Measurements from ENCODE around the gene RETREG2.

The RETREG2 gene

DNA sequence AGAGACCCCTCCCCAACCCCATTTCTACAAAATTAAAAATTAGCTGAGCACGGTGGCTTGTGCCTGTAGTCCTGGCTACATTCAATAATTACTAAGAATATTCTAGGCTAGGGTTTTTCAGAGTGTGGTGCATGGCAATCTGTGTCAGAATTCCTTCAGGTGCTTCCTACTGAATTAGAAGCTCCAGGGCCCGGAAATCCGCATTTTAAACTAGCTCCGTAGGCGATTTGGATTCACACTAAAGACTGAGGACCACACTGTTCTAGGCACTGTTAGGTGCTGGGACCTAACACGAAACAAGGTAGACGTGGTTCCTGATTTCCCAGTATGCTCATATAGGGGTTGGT is 27.9 kb downstream of the RETREG2 start:
- H3K4me3 ChIP-seq (ENCODE audit: insufficient read depth, low read depth, low read length), result peak overlapping the region; percentile 67
- 37 to 38% methylated on average over 6 to 7 of the region's 7 CpGs for WGBS, 2 experiments
- H3K27ac ChIP-seq (ENCODE audit: insufficient read depth, low read depth, low read length, poor library complexity, severe bottlenecking), result peak overlapping the region; percentile 87

DNA sequence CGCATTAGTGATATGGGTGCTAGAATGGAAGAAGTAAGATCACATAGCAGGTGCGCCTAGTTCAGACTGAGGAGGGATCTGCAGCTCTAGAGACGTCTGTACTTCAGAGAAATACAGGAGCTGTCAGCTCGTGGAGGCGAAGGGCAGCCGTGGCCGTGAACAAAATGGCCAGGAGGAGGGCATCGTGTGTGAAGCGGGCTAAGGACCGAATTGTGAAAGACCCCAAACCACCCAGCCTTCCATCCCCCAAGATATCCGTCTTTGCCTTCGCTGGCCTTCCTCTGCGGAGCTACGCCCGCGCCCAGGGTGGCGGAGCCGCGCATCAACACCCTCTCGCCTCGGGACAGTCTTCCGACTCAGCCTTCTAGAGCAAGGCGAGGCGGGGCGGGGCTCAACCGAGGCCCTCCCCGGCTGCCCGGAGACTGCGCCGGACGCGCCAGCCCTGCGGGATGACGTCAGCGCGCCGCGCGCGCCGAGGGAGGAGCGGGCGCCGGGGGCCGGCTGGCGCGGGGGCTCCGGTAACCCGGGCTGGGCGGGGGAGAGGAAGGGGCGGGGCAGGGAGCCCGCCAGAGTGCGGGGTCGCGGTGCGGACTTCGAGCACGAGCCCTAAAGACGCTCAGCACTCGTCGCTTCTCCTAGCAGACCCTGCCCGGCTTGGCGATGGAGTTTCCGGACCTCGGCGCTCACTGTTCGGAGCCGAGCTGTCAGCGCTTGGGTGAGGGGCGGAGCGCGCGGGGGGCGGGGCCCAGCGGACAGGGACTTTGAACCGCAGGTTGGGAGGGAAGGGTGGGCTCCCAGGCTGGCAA is 28.5 kb downstream of the RETREG2 start, which contains the start of gene ZFAND2B:
Gene ZFAND2B, plus strand, starts transcription at position 455 of the 806 bp plus-strand sequence. Its CDS starts 206 bp downstream, at position 661.
- Histone ChIP-seq H3K36me3 (ENCODE audit: control insufficient read depth, insufficient read depth, low read length) (peaks cover 4% of the 10 kb centered on the region), H3K4me3 (ENCODE audit: insufficient read depth, low read depth, low read length) (peak within 1 kb of the TSS; percentile 67), H3K9me3 (ENCODE audit: control insufficient read depth, low read length) (no peaks in the 10 kb centered on the region), H3K27ac (ENCODE audit: insufficient read depth, low read depth, low read length, poor library complexity, severe bottlenecking) (peak within 1 kb of the TSS; percentile 87), H3K4me1 (ENCODE audit: control insufficient read depth, insufficient read depth, low read length) (no peaks in the 10 kb centered on the region), H3K27me3 (ENCODE audit: control insufficient read depth, insufficient read depth, low read length, poor library complexity, severe bottlenecking) (no peaks in the 10 kb centered on the region)
- 1% methylated on average over 76 of the region's 76 CpGs for WGBS, 2 experiments

More for the DNA sequence above, 27.9 kb downstream of the RETREG2 start:
- H3K4me1 ChIP-seq (ENCODE audit: control insufficient read depth, insufficient read depth, low read length), result no peaks in the 10 kb centered on the region
- no peaks in the 10 kb centered on the region for H3K27me3 ChIP-seq (ENCODE audit: control insufficient read depth, insufficient read depth, low read length, poor library complexity, severe bottlenecking)
- H3K9me3 ChIP-seq (ENCODE audit: control insufficient read depth, low read length), result no peaks in the 10 kb centered on the region
- peaks cover 4% of the 10 kb centered on the region for H3K36me3 ChIP-seq (ENCODE audit: control insufficient read depth, insufficient read depth, low read length)

DNA sequence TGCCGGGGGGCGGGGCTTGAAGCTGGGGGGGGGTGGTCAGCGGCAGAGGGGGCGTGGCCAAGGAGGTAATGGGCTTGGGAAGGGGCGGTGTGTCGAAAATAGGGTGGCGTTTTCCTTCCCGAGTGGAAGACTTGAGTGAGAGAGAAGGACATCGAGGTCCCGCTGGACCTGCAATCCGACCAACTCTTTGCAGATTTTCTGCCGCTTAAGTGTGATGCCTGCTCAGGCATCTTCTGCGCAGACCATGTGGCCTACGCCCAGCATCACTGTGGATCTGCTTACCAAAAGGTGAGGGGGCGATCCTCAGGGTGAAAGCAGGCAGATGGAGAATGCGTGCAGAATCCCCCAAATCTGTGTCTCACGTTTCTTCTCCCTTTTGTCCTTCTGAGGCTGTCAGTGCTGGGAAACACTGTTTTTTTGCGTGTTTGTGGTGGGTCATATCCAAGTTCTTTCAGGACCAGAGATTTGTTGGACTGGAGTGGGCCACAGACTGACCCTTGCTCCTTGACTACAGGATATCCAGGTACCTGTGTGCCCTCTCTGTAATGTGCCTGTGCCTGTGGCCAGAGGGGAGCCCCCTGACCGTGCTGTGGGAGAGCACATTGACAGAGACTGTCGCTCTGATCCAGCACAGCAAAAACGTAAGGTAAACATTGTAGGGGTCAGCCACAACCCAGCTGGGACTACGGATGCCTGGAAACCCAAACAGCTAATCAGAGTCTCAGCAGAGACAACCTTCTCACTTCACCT is 29.2 kb downstream of the RETREG2 start:
- H3K27me3 ChIP-seq (ENCODE audit: control insufficient read depth, insufficient read depth, low read length, poor library complexity, severe bottlenecking), result no peaks in the 10 kb centered on the region
- 30% methylated on average over 22 of the region's 22 CpGs for WGBS, 2 experiments
- H3K36me3 ChIP-seq (ENCODE audit: control insufficient read depth, insufficient read depth, low read length), result peaks cover 4% of the 10 kb centered on the region
- no peaks in the 10 kb centered on the region for H3K9me3 ChIP-seq (ENCODE audit: control insufficient read depth, low read length)
- no peak overlapping the region for H3K27ac ChIP-seq (ENCODE audit: insufficient read depth, low read depth, low read length, poor library complexity, severe bottlenecking)
- no peaks in the 10 kb centered on the region for H3K4me1 ChIP-seq (ENCODE audit: control insufficient read depth, insufficient read depth, low read length)
- peak overlapping the region; percentile 67 for H3K4me3 ChIP-seq (ENCODE audit: insufficient read depth, low read depth, low read length)

DNA sequence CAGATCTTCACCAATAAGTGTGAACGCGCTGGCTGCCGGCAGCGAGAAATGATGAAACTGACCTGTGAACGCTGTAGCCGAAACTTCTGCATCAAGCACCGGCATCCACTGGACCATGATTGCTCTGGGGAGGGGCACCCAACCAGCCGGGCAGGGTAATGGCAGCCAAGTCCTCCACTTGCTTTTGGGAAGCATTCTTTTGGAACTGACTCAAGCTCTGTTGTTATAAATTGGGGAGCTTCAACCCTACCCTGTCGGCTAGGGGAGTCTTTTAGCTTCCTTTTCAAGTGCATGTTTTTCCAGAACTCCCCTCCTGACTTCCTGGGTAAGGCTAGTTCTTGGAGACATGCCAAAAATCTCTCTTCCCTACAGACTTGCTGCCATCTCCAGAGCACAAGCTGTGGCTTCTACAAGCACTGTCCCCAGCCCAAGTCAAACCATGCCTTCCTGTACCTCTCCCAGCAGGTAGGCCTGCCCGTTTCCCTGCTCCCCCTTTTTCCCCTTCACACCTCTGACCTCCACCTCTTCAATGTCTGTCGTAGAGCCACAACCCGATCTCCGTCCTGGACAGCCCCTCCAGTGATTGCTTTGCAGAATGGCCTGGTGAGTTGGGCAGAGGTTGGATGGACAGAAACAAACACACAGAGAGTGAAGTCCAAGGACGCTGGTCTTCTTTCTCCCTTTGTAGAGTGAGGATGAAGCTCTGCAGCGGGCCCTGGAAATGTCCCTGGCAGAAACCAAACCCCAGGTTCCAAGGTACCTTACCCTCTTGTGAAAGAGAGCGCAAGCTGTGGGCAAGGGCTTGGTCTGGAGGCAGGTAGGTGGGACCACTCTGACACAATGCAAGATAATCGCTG is 30.0 kb downstream of the RETREG2 start:
- Histone ChIP-seq H3K4me3 (ENCODE audit: insufficient read depth, low read depth, low read length) (peak overlapping the region; percentile 67), H3K4me1 (ENCODE audit: control insufficient read depth, insufficient read depth, low read length) (no peaks in the 10 kb centered on the region), H3K27ac (ENCODE audit: insufficient read depth, low read depth, low read length, poor library complexity, severe bottlenecking) (no peak overlapping the region), H3K27me3 (ENCODE audit: control insufficient read depth, insufficient read depth, low read length, poor library complexity, severe bottlenecking) (no peaks in the 10 kb centered on the region), H3K36me3 (ENCODE audit: control insufficient read depth, insufficient read depth, low read length) (peaks cover 4% of the 10 kb centered on the region), H3K9me3 (ENCODE audit: control insufficient read depth, low read length) (no peaks in the 10 kb centered on the region)
- WGBS, 2 experiments, result 93 to 94% methylated on average over 17 of the region's 17 CpGs

DNA sequence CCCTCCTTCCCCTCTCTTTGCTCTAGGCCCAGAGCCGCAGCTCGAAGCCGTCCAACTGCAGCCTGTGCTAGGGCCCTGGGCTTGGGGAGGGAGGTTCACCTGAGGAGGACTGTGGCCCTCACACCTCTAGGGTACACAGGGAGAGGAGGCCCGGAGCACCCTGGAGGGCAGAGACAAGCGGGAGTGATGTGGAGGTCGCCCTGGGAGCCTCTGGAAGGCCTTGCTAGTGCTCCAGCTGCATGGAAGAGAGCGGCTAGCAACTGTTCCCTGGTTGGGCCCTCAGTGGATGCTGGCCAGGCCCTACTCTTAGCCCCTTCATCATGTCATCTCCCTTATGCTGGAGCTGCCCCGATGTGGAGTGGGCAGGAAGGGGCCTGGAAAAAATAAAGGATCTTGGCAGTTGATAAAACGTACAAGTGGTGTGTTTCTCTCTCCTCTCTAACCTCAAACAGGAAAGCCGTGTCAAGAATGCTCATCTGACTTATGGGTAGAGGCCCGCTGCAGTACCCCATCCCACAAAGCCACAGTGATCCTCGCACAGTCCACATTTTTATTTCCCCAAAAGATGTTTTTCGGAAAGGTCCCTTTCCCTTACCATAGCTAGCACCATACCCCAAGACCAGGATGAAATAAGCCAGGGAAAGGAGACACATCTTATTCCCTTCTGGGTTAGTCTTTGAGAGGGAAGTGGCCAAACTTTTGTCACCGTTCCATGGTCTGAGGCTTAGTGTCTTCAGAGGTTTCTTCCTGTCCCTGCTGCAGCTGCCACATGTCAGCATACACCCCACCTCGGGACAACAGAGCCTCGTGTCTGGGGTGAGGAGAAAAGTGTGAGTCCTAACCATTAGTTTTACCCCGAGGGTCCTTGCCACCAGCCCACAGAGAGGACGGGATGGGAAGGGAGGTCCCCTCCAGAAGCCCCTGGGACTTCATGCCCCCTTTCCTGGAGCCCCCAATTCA is 31.4 kb downstream of the RETREG2 start:
- Histone ChIP-seq H3K4me3 (ENCODE audit: insufficient read depth, low read depth, low read length) (no peak overlapping the region), H3K27ac (ENCODE audit: insufficient read depth, low read depth, low read length, poor library complexity, severe bottlenecking) (no peak overlapping the region), H3K36me3 (ENCODE audit: control insufficient read depth, insufficient read depth, low read length) (peaks cover 4% of the 10 kb centered on the region), H3K9me3 (ENCODE audit: control insufficient read depth, low read length) (no peaks in the 10 kb centered on the region), H3K27me3 (ENCODE audit: control insufficient read depth, insufficient read depth, low read length, poor library complexity, severe bottlenecking) (no peaks in the 10 kb centered on the region), H3K4me1 (ENCODE audit: control insufficient read depth, insufficient read depth, low read length) (no peaks in the 10 kb centered on the region)
- WGBS, 2 experiments, result 91 to 95% methylated on average over 18 of the region's 18 CpGs

DNA sequence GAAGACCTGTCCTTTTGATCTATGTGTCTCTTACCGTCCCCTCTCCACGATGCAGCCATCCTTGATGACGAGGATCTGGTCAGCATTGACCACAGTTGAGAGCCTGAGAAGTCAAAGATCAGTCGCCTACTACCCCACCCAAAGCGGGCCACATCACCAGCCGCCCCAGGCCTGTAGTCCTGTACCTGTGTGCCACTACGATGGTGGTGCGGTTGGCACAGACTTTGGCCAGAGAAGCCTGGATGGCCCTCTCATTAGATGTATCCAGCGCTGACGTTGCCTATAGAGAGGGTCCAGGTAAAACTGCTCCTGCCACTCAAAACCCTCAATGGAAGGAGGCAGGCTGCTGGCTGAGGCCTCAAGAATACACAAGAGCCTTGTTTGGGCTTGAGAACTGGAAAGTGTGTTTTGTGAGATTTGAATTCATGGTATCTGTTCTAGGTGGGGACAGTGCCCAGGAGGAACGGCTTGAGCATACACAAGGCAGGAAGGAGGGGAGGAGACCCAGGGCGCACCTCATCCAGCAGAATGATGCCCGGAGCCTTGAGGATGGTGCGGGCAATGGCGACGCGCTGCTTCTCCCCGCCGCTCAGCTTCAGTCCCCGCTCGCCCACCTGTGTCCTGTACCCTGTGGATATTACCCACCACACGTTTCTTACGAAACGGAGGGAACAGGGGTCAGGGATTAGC is 32.3 kb downstream of the RETREG2 start:
- H3K4me1 ChIP-seq (ENCODE audit: control insufficient read depth, insufficient read depth, low read length), result no peaks in the 10 kb centered on the region
- no peak overlapping the region for H3K27ac ChIP-seq (ENCODE audit: insufficient read depth, low read depth, low read length, poor library complexity, severe bottlenecking)
- 94 to 95% methylated on average over 24 of the region's 24 CpGs for WGBS, 2 experiments
- peaks cover 4% of the 10 kb centered on the region for H3K36me3 ChIP-seq (ENCODE audit: control insufficient read depth, insufficient read depth, low read length)
- H3K27me3 ChIP-seq (ENCODE audit: control insufficient read depth, insufficient read depth, low read length, poor library complexity, severe bottlenecking), result no peaks in the 10 kb centered on the region
- no peak overlapping the region for H3K4me3 ChIP-seq (ENCODE audit: insufficient read depth, low read depth, low read length)
- H3K9me3 ChIP-seq (ENCODE audit: control insufficient read depth, low read length), result no peaks in the 10 kb centered on the region

DNA sequence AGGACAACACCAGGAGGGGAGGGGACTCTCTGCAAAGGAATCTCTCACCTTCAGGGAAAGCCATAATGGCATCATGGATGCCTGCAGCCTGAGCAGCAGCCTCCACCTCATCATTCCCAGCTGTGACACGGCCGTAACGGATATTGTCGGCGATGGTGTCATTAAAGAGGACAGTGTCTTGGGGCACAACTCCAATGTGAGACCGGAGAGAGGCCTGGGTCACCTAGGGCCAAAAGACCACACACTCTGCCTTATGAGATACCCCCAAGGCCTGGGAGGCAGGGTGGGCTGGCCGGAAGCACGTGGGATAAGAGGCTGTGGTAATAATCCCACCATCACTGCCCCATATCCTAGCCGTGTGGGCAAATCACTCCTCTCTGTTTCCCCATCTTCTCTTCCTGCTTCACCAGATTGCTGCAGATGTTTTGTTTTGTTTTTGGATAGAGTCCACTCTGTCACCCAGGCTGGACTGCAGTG is 32.8 kb downstream of the RETREG2 start:
- WGBS, 2 experiments, result 95 to 96% methylated on average over 9 of the region's 9 CpGs
- Histone ChIP-seq H3K9me3 (ENCODE audit: control insufficient read depth, low read length) (no peaks in the 10 kb centered on the region), H3K36me3 (ENCODE audit: control insufficient read depth, insufficient read depth, low read length) (peaks cover 4% of the 10 kb centered on the region), H3K4me1 (ENCODE audit: control insufficient read depth, insufficient read depth, low read length) (no peaks in the 10 kb centered on the region), H3K27me3 (ENCODE audit: control insufficient read depth, insufficient read depth, low read length, poor library complexity, severe bottlenecking) (no peaks in the 10 kb centered on the region), H3K4me3 (ENCODE audit: insufficient read depth, low read depth, low read length) (no peak overlapping the region), H3K27ac (ENCODE audit: insufficient read depth, low read depth, low read length, poor library complexity, severe bottlenecking) (no peak overlapping the region)

DNA sequence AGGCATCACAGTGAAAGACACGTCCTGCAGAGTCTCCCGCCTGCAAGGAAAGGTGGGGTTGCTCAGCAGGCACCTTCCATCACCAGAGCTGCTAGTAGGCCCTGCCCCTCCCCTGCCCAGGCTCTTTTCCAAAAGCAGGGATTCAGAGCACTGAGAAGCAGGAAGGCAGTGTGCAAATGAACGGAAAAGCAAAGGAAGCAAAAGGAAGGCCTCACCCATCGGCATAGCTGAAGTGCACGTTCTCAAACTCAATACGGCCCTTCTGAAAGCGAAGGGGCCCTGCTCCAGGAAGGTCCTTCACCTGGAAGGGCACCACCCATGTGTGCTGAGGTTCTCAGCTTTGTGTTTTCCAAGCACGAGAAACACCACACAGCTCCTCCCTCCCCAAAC is 34.9 kb downstream of the RETREG2 start:
- peaks cover 4% of the 10 kb centered on the region for H3K36me3 ChIP-seq (ENCODE audit: control insufficient read depth, insufficient read depth, low read length)
- WGBS, 2 experiments, result 92 to 97% methylated on average over 8 of the region's 8 CpGs

More for the DNA sequence above, 34.9 kb downstream of the RETREG2 start:
- Histone ChIP-seq H3K27ac (ENCODE audit: insufficient read depth, low read depth, low read length, poor library complexity, severe bottlenecking) (no peak overlapping the region), H3K27me3 (ENCODE audit: control insufficient read depth, insufficient read depth, low read length, poor library complexity, severe bottlenecking) (no peaks in the 10 kb centered on the region), H3K9me3 (ENCODE audit: control insufficient read depth, low read length) (no peaks in the 10 kb centered on the region), H3K4me1 (ENCODE audit: control insufficient read depth, insufficient read depth, low read length) (no peaks in the 10 kb centered on the region), H3K4me3 (ENCODE audit: insufficient read depth, low read depth, low read length) (no peak overlapping the region)
